ENCODE data around the gene GGT6.
A peak's percentile ranks its signal among the peaks of the same experiment; 100 is the strongest.

GGT6 gene

GRCh38 chr17:4529533-4530152 is 30.7 kb downstream of the GGT6 start:
- TF ChIP-seq, protein P1, sequence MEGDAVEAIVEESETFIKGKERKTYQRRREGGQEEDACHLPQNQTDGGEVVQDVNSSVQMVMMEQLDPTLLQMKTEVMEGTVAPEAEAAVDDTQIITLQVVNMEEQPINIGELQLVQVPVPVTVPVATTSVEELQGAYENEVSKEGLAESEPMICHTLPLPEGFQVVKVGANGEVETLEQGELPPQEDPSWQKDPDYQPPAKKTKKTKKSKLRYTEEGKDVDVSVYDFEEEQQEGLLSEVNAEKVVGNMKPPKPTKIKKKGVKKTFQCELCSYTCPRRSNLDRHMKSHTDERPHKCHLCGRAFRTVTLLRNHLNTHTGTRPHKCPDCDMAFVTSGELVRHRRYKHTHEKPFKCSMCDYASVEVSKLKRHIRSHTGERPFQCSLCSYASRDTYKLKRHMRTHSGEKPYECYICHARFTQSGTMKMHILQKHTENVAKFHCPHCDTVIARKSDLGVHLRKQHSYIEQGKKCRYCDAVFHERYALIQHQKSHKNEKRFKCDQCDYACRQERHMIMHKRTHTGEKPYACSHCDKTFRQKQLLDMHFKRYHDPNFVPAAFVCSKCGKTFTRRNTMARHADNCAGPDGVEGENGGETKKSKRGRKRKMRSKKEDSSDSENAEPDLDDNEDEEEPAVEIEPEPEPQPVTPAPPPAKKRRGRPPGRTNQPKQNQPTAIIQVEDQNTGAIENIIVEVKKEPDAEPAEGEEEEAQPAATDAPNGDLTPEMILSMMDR (conservative IDR thresholded peaks at IDR 0.05), result no peak
- H3K27ac ChIP-seq, result no peak overlapping the region

DNA sequence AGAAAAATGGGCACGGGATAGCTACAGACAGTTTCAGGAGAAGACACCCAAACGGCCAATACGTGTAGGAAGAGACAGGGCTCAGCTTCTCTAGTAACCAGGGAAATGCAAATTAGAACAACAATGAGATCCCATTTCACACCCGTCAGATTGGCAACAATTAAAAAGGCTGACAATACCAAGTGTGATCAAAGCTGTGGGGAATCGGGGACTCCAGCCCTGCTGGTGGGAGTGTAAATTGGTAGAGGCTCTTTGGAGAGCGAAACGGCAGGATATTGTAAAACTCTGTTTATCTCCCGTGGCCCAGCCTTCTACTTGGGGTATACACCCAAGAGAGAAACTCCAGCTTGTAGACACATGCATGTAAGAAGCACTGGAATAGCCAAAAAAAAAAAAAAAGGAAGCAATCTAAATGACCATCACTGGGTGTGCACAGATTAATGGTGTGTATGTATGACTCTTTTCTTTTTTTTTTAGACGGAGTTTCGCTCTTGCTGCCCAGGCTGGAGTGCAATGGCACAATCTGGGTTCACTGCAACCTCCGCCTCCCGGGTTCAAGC is 32.7 kb downstream of the GGT6 start:
- TF ChIP-seq, protein P1 (conservative IDR thresholded peaks at IDR 0.05), result no peak
- H3K27ac ChIP-seq, result no peak overlapping the region

DNA sequence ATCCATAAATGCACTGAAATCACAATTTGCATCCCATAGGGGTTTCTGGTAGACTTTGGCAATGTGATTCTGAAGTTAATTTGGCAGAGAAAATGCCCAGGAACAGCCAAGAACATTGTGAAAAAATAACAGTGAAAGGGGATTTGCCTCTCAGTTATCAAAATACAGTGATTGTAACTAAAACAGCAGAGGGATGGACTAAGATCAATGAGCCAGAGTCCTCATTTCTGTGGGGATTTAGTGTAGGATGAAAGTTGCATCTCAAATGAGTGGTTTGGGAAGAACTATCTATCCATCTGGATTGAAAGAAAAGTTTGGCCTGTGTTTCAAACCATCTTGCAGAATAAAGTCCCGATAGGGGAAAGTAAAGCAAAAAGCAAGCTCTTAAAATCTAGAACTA is 33.2 kb downstream of the GGT6 start:
- no peak overlapping the region for H3K27ac ChIP-seq
- TF ChIP-seq, protein P1 (conservative IDR thresholded peaks at IDR 0.05), result no peak

- no peak overlapping the region for H3K27ac ChIP-seq
- TF ChIP-seq, protein P1 (conservative IDR thresholded peaks at IDR 0.05), result no peak
Measured at GRCh38 chr17:4525691-4526397, 34.5 kb downstream of the GGT6 start.

GRCh38 chr17:4523946-4524345 is 36.4 kb downstream of the GGT6 start:
- TF ChIP-seq, protein P1 (conservative IDR thresholded peaks at IDR 0.05), result no peak
- no peak overlapping the region for H3K27ac ChIP-seq

DNA sequence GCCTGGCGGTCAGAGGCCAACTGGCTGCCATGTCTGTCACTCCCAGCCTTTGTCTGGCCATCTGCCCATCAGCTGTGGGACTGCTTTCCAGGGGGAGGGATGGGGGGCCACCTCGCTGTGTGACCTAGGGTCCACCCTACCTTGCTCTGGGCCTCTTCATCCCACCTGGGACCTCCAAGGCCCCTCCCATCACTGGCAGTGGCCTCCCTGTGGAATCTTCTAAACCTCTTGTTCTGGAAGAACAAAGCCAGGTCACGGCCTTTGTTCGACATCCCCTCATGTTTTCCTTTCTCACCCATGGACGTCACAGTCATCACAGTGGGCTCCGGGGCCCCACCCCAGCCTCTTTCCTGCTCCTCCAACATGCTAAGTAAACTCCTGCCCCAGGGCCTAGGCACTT is 37.7 kb downstream of the GGT6 start:
- TF ChIP-seq, protein P1 (conservative IDR thresholded peaks at IDR 0.05), result no peak
- H3K27ac ChIP-seq, result no peak overlapping the region

DNA sequence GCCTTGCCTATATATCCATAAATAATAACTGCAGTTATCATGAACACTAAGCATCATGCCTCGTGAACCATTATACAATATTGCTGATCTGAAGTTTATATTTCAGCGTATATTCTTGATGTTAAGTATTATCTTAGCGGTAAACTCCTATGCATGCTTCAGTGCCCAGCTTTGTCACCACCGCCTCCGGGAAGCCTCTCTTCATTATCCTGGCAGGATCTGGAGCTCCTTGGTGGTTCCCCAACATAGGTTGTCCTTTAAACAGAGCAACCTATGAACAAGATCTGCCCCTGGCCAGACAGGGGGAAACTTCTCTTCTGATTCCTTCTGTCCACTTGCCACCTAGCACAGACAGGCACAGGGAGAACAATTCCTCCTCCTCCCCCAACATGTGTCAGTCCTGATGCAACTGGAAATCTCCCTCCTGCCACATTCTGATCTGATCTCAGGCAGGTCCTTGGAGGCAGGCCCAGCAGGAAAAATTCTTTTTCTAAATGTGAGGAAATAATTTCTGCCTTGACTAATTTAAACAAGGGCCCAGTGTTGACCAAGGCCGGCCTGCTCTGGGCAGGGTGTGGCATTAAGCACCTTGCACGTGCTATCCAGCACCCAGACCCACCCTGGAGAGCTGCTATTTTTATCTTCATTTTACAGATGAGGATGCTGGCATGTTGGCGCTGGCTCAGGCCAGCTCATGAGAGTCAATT is 39.3 kb downstream of the GGT6 start:
- TF ChIP-seq, protein P1 (conservative IDR thresholded peaks at IDR 0.05), result no peak
- H3K27ac ChIP-seq, result peak overlapping the region; percentile 42

All from VCaP (cell line).